ENCODE data around the gene PHC2.

PHC2 gene

DNA sequence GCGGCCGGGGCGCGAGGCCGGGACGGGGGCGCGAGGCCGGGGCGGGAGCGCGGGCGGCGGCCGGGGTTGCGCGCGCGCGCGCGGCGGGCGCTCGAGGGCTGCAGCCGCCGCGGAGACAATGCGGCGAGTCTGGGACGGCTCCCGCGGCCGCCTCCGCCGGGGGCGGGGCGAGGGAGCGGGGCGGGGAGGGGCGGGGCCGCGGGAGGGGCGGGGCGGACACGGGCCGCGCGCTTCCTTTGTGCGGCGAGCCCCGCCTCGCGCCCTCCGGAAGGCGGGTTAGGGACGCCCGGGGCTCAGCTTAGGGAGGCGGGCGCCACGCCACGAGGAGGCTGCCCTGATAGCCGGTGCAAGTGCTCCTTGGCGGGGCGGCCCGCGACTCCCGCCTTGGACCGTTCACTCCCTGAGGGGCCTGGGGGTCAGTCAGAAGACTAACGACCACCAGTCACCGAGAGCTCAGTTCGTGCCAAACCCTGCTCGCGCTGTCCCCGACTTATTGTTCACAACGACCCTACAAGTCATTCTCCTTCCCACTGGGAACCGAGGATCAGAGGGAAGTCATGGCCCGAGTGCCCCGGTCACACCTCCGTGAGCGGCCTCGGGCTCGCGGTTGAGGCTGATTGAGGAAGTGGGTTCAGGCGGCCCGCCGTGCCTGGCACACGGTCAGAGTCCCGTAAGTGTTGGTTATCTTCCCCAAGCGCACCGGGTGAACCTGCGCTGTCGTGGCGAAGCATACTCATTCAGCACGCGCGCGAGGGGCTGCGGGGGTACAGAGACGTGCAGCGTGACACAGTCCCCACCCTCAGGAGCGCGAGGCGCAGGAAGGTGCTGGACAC lies 80.9 kb downstream of the PHC2 start:
- DNase-seq (ENCODE audit: low spot score): peak; percentile 78

DNA sequence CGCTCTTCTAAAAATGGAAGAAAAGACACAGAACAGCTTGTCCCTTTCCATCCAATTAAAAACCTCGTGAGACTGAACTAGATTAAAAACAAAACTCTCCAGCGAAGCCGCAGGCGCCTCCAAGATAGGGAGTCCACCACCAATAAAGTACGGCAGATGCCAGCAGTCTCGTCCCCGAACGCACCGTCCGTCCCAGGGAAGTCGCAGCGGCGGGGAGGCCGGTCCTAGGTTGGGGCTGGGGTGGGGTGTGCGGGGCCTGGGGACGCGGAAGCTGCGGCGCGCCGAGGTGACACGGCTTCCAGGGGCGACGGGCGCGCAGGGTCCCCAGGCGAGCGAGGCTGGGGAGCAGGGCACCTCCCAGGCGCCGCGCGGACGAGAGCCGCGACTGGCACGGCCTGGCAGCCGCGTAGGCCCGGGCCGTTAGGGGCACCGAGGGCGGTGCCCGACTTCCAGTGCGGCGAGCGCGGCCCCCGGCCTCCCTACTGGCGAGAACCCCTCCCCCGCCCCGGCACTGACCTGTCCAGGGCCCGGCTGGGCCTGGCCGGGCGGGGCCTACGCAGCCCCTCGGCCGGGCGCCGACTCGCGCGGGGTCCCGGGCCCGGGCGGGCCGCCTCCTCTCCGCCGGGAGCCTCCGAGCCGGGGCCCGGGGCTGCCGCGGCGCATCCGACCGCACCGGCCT lies 81.7 kb downstream of the PHC2 start:
- DNase-seq (ENCODE audit: low spot score): peak; percentile 26

DNA sequence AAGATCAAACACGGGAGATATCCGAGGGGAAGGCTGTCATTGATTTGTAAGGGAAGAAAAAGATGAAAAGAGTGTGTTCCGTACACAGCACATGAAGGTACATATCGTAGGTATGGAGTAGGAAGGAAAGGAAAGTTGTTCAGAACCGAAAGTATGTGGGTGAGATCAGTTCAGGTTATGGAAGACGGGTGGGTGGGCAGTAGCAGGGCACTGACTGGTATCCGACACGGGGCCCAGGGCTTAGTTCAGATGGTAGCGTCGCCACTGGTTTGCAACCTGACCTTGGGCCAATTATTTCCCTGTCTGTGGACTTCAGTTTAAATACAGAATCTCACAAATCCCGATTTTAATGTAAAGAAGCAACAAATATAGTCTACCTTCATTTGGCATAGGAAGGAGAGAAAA lies 82.2 kb downstream of the PHC2 start:
- DNase-seq (ENCODE audit: low spot score): no peak

DNA sequence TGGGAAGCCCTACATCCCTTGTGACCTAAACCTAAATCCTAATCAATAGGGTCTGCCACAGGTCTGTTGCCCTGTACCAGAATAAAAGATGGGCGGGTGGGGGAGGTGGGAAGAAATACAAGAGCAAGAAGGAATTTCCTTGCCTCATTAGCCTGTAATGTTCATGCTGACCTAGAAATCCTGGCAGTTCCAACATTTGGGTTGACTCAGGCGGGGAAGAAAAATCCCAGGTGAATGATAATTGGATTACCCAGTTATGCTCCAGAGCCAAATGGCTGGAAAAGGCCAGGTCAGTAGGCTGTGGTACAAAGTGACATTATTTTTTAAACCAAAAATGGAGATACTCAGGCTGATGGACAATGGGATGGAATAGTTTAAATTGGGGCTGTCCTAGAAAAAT lies 82.7 kb downstream of the PHC2 start:
- DNase-seq (ENCODE audit: low spot score): no peak

DNA sequence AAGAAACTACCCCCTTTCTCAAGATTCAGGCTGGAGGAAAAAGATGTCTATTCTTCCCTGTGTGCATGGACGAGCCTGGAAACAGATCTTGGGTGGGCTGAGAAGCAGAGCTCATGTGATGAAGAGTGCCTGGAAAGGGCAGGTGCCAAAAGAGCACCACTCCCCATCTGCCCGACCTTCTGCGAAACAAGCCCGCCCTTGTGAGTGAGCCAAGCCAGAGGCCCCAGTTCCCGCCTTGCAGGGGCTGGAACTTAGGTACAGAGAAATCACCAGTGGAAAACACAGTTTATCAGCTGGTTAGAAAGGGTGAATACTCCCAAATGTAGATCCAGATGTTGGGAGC lies 83.3 kb downstream of the PHC2 start:
- DNase-seq (ENCODE audit: low spot score): no peak

DNA sequence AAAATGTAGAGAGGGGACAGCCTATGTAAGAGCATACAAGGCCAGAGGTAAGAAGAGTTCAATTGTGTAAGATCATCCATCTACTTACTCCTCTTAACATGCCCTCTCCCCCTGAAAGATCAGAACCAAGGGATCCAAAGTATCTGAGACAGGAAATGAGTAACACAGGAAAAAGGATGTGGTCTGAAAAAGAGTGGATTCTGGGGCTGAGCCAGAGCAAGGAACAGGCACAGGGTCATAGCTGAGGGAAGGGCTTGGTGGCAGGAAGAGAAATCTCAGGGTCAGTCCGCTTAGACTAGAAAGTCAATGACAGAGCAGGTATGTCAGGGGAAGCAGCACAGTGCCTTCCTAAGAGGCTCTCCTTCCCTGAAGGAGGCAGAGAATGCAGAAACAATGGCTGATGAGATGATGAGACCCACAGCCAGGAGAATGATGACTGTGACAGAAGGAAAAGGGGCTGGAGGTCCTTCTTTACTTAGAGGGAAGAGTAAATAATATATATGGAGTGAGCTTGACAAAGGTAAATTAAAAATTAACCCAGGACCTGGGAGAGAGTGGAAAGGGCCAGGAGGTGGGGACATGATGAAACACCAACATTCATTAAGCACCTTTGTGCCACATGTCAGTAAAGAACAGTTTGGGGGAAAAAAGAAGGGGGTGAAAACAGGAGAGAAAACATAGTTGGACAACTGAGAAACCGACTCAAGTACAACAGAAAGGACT lies 83.8 kb downstream of the PHC2 start:
- no peak for DNase-seq (ENCODE audit: low spot score)

DNA sequence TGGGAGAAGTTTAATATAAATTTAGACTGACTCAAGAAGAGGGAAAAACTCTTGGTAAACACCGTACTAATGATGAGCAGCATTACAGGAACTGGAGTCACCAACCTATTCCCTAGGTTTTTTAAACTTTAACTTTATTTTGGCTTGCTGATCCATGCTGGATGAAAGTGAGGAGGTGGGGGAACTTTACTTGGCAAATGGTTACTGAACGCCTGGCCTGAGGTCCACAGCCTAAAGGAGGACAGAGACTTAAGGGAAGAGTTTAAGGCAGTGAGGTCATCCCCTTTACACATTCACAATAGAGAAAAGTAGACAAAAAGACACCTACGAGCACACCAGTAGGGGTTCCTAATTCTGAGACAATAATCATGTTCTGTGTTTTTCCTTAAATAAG lies 84.4 kb downstream of the PHC2 start:
- no peak for DNase-seq (ENCODE audit: low spot score)

DNA sequence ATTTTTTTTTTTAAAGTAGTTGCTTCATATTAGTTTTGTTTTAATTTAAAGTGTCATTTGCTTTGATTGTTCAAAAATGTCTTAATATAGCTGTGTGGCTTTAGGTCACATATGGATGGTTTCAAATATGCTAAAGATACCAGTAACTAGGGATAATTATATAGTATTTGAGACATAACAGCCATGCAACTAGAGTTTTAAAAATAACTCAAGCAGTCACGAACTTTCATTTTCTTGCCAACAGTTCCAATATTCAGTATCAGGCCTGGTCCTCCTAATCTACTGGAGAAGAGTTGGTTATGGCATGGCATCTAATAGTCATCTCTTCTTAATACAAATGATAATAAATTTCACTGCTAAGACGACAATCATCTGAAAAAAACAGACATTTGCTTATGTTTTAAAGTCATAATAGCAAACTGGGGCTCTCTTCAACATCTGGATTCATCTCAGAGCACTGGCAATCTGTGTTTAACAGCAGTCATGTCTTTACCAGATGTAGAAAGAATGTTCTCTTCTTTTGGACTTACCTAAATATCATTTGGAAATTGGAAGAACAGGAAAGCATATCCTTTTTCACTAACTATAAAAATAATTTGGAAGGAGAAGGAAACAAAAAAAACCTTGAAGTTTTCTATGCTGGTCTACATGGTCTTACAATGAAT lies 85.9 kb downstream of the PHC2 start:
- no peak for DNase-seq (ENCODE audit: low spot score)

DNA sequence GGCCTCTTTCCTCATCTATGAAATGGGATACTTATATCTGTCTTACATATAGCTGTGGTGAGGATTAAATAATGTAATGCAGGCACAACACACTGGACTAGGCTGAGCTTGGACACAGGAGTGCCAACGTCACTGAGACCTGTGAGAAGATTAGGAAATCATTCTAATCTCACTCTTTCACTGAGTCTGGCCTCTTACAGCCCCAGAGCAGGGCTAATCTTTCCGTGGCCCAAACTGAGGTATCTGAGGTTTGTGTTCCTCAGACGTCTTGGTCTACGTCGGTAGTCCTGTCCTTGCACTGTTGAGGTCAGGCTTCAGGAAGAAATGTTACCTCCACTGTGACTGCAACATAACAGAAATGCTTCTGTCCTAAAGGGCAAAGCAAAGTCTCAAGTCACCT lies 87.4 kb downstream of the PHC2 start:
- DNase-seq (ENCODE audit: low spot score): no peak

DNA sequence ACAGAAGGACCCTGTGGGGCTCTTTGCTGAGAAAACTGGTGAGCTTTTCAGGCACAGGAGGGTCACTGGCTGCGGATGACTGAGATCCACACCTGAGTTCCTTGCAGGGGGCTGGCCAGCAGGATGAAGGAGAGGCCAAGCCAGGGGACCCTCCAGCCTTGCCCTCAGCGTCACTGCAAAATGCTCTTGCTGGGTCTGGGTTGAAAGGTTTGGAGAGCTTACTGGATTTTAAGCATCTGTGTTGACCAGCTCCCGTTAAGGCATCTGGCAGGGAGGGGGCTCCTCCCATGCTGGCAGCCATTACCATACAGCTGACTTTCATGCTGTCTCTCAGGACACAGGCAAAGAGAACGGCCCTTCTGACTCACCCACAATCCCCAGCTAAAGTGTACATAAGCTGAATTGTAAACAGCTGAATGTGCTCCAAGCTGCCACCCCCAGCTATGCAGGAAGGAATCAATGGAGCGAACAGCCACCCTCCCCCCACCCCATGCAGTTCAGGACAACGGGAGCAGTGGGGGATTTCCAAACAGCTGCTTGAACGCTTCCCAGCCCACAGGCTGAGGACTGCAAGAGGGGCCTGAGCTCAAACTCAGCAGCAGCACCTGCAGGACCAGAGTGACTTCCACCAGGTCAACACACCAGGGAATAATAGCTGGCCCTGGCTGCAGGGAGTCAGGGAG lies 88.7 kb downstream of the PHC2 start:
- no peak for DNase-seq (ENCODE audit: low spot score)

DNA sequence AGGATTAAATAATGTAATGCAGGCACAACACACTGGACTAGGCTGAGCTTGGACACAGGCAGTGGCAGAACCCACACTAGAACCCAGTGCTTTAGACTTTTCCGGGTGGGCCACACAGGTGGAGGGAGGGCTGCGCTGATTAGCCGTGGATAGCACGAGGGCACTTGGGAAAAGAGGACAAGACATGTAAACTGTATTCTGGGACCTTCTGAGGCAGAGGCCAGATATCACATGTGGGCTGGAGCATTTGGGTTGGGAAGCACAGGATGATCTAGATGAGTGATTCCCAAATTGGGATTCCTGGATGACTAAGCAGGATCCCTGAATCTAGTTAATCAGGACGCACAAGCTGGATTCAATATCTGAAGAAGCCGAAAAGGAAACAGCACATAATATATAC lies 89.7 kb downstream of the PHC2 start:
- DNase-seq (ENCODE audit: low spot score): no peak

DNA sequence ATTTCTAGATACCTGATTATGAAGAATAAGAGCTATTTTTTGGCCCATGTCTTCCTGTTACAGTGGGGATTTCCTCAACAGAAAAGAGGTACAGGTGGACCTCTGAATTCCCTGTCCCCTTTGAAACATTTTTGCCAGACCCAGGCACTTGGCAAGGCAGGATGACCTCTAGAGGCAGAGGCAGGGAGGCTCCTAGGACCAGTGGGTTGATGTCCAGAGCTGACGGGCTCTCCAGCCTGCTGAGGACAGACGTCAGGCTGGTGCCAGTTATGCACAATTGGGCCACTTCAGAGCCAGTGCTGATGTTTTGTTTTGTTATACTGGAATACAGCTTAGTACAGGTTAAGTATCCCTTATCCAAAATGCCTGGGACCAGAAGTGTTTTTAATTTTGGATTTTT lies 91.5 kb downstream of the PHC2 start:
- no peak for DNase-seq (ENCODE audit: low spot score)

DNA sequence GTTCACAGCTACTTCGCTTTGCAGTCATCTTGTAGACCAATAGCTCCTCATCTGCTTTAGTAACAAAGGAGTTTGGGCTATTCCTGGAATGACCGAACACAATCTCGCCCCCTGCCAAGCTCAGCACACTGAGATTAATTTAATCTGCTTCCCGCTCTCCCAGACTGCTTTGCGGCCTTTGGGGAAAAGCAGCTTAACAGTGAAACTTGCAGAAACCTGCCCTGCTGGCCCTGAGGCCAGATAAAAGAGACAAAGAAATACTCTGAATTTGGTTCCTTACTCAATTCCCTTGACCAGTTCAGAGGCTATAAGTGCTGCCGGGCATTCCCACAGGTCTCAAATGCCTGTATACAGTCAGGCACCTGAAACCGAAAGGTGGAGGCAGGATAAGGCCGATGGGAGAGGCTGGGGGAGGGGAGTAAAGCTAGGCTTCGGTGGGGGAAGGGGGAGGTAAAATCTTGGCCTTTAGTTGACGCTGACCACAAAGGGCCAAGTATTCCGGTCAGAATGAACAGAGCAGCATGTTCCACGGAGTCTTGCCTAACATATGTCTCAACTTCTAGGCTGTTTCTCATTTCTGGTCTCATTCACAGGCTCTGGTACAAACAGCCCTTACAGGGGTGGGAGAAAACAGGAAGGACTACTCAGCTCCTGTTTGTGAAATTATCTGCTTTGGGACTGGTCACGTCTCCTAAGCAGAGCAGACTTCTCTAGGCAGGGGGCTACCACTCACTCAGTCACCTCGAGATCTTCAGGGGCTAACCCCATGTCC lies 92.3 kb downstream of the PHC2 start:
- DNase-seq (ENCODE audit: low spot score): no peak

DNA sequence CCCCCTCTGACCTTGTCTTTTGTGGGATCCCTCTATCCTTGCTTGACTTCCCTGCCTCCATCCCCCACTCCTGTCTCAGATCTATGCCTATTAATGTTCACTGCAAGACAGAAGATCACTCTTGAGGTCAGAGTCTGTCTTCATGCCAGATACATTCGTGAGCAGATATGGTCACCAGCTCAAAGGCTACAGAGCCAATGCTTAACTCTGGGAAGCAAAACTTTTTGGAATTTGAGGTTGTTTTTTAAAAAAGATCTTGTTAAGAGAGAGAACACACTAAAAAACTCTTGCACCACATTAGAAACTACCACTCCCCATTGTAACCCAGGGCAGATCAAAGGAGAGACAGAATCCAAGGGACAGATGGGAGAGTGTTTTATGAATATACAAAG lies 92.9 kb downstream of the PHC2 start:
- DNase-seq (ENCODE audit: low spot score): no peak

DNA sequence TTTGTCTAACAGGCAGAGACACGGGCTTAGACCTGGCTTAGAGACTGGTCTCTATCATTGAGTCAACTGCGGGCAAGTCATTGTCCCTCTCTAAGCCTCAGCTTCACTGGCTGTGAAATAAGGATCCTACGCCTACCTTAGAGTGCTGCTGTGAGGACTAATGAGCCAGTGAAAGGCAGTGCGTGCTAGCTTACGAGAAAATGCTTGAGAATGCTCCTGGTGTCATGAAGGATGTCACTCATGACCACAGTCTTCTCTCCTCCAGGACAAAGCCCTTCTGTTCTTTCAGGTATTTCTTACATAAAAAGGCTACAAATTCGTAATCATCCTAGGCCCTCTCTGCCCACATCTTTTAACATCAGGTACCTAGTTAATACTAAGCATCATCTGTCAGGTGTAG lies 93.5 kb downstream of the PHC2 start:
- DNase-seq (ENCODE audit: low spot score): no peak

DNA sequence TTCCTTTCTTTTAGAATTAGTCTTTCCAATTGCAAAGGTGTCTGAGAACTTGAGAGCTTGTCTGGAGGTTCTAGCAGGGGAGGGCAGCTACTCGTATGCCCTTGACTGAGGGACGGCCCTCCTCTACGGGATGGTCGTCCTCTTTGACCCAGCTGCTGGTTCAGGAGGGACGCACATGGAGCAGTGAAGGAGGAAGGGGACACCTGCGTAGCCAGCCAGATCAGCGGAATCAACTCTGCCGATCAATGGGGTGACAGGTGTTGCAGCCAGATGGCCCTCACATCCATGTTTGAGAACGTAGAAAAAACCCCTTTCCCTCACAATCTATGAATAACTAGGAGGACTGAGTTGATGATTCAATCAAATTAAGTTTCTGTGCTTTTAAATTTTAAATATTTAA lies 94.3 kb downstream of the PHC2 start:
- DNase-seq (ENCODE audit: low spot score): no peak

DNA sequence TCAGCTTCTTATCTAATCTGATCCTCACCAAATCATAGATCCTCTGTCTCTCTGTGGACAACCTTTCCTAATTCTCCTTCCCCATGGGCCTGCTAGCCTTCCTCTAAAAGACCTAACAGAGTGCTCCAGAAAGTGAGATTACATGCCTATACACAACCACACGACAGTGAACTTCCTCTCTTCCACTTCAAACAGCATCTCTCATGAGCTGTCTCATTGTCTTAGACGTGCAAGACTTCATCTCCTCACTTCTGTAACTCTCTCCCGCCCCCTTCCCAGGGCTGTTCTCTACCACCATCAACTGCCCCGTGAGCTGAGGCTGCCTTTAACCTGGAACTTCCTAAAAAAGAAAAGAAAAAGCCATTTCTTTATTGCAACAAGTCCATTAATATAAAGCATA lies 95.9 kb downstream of the PHC2 start:
- DNase-seq (ENCODE audit: low spot score): no peak

DNA sequence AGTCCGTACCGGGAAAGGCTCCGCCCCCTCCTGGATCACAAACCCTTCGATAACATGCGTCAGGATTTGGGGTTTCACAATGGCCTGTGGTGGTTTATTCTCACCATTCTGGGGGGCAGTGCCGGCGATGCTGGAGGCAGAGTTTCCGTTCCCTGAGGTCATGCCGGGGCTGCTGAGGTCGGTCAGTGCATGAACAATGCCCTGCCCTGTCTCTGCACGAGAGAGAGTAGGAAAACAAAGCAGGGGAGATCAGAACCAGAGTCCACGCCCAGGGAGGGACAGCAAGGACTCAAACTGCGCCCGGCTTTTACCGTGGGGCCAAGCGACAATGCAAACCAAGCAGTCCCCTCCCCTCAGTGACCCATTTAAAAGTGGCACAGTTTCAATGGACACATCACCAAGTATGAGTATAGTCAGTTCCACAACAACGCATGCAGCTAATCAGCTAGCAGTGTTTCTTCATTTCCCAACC lies 96.8 kb downstream of the PHC2 start:
- DNase-seq (ENCODE audit: low spot score): no peak

DNA sequence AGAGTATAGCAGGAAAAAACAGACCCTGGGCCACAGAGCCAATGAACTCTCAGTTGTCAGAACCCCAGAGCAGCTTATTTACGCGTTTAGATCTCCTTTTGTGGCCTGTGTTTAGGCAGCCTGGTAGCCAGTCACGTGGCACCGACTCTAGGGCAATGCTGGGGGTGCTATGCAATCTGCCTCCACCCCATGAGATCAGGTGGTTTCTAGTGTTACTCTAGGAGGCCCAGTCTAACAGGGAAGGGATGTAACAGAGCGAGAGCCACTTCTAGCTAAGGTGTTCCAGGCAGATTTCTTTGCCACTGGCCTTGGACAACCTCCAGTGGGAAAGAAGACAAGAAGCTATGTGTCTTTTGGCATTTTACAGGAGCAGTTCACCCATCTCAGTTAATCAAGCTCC lies 98.0 kb downstream of the PHC2 start:
- DNase-seq (ENCODE audit: low spot score): no peak

DNA sequence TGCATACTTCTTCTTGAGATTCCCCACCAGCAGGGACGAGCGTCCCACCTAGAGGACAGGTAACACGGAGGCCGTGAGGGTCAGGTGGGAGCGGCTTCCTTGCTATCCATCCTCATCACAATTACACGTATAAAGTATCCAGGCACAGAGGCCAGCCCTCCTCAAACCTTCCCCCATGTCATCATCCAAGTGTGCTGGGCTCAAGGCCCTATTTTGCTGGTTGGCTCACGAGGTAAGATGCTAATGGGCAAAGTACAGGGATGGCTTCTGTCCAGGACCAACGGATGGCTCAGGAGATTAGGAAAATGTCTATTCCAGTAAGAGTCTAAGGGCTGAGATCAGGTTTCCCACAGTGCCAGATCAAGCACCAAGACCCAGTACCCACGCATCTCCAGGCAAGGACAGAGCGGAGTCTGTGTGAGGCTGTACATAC lies 98.5 kb downstream of the PHC2 start:
- DNase-seq (ENCODE audit: low spot score): no peak
